Parathyroid adenoma (tissue), 2 donors: ENCODE measurements around the gene RASA2.

Source experiments
- H2AFZ ChIP-seq: fragments of 300-600 bp; sonication (generic); one replicate; pipeline ENCODE4 v1.7.0; 2017; ENCODE audit warnings: antibody characterized with exemption, mild to moderate bottlenecking
- H3K27ac ChIP-seq: fragments of 300-600 bp; sonication (generic); one replicate; pipeline ENCODE4 v1.7.0; 2017
- H3K27me3 ChIP-seq: fragments of 300-600 bp; sonication (generic); one replicate; pipeline ENCODE4 v1.7.0; 2017; ENCODE audit warnings: low read length; ENCODE audit not compliant: control insufficient read depth, insufficient read depth
- H3K36me3 ChIP-seq: fragments of 300-600 bp; sonication (generic); one replicate; pipeline ENCODE4 v1.7.0; 2017; ENCODE audit warnings: low read length; ENCODE audit not compliant: control insufficient read depth, insufficient read depth
- H3K4me1 ChIP-seq: fragments of 300-600 bp; sonication (generic); one replicate; pipeline ENCODE4 v1.7.0; 2017; ENCODE audit warnings: control low read depth
- H3K4me2 ChIP-seq: fragments of 300-600 bp; sonication (generic); one replicate; pipeline ENCODE4 v1.7.0; 2017; ENCODE audit warnings: low read length
- H3K4me3 ChIP-seq: fragments of 300-600 bp; sonication (generic); one replicate; pipeline ENCODE4 v1.7.0; 2017; ENCODE audit warnings: low read depth, low read length
- H3K79me2 ChIP-seq: fragments of 300-600 bp; sonication (generic); one replicate; pipeline ENCODE4 v1.7.0; 2017; ENCODE audit warnings: control low read depth
- H3K9ac ChIP-seq: fragments of 300-600 bp; sonication (generic); one replicate; pipeline ENCODE4 v1.7.0; 2017; ENCODE audit warnings: mild to moderate bottlenecking
- H3K9me3 ChIP-seq: fragments of 300-600 bp; sonication (generic); one replicate; pipeline ENCODE4 v1.7.0; 2017; ENCODE audit warnings: low read length; ENCODE audit not compliant: control insufficient read depth
- CTCF ChIP-seq: fragments of 300-600 bp; sonication (generic); IDR thresholded peaks from one replicate; pipeline ENCODE4 v1.7.0; 2017; ENCODE audit warnings: antibody characterized with exemption, mild to moderate bottlenecking
- donor health status: primary hyperparathyroidism.

The RASA2 gene

GRCh38 chr3:141447383-141447782 is 39.4 kb upstream of the RASA2 start:
- Histone ChIP-seq H3K9ac (no peak overlapping the region), H3K4me3 (no peak overlapping the region), H3K79me2 (peaks cover 19% of the 10 kb centered on the region), H3K9me3 (no peaks in the 10 kb centered on the region), H3K36me3 (no peaks in the 10 kb centered on the region), H3K27ac (no peak overlapping the region), H3K4me2 (no peak overlapping the region), H2AFZ (no peak overlapping the region), H3K4me1 (no peaks in the 10 kb centered on the region), H3K27me3 (no peaks in the 10 kb centered on the region)
- no peak for TF ChIP-seq CTCF

DNA sequence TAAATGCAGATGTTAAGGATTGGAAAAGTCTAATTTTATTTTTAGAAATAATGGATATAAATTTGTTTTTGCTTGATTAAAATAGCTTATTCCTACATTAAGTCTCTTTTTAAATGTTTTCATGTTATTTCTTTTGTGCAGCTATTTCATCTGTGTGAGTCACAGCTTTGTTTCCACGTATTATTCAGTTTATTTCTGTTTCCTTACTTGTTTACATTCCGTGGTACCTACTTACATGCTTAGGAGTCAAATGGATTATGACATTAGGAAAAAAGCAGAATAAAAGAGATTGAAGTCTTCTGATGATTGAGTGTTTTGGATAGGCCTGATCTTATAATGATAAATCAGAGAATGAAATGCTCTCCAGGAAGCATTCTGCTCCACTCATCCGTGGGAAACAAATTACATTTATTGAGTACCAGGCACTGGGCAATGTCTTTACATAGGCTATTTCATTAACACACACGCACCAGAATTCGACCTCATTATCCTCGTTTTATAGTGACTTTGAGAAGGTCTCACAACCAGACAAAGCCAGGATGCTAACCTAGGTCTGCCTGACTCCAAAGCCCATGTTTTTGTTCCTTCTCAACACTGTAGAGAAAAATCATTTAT is 38.1 kb upstream of the RASA2 start:
- Histone ChIP-seq H3K36me3 (no peaks in the 10 kb centered on the region), H3K9me3 (no peaks in the 10 kb centered on the region), H3K27ac (no peak overlapping the region), H2AFZ (no peak overlapping the region), H3K4me3 (no peak overlapping the region), H3K9ac (no peak overlapping the region), H3K4me1 (no peaks in the 10 kb centered on the region), H3K79me2 (peaks cover 16% of the 10 kb centered on the region), H3K4me2 (no peak overlapping the region), H3K27me3 (no peaks in the 10 kb centered on the region)
- no peak for TF ChIP-seq CTCF

DNA sequence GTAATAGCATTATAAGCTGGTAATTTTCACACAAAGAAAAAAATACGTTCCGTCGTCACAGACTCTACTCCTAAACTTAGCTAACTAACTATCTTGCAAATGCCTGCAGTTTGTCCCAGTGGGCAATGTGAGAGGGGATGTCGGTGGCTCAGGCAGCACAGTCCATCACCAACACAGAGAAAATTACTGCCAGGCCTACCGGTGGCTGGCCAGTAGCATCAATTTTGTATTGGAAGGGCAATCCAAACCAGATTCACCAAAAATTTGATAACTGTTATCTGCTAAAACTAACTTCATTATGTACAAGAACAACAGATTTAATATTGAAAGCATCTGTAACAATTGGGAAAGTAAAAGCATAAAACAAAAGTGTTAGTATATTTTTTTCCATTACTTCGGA is 37.4 kb upstream of the RASA2 start:
- TF ChIP-seq CTCF: no peak
- Histone ChIP-seq H3K36me3 (no peaks in the 10 kb centered on the region), H3K9me3 (no peaks in the 10 kb centered on the region), H3K4me1 (no peaks in the 10 kb centered on the region), H3K79me2 (peaks cover 15% of the 10 kb centered on the region), H3K4me3 (no peak overlapping the region), H3K9ac (no peak overlapping the region), H3K27ac (no peak overlapping the region), H3K27me3 (no peaks in the 10 kb centered on the region), H3K4me2 (no peak overlapping the region), H2AFZ (no peak overlapping the region)

DNA sequence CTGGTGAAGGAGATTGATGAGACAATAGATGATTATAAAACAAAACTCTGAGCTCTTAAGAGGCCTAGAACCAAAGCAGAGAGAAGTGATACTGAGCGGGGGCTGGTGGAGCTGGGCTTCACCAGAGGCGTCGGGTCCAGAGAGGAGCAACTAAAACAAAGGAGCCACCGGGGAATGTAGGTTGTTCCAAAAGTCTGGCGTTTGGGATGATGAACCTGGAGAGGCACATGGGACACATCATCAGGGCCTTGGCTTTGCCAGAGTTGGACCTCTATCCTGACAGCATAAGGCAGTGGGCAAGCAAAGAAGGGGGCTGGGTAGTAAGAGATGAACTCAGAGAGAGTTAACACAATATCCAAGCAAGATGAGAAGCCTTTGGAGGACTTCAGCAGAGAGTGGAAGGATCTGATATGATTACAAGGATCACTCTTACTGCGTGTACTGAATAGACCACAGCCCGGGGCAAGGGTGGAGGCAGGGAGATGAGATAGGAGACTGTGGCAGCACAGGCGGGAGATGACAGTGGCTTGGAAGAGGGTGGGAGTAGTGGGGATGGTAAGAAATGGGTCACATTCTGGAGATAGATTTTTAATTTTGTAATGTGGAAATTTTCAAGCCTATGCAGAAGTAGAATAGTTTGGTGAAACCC is 36.0 kb upstream of the RASA2 start:
- Histone ChIP-seq H2AFZ (no peak overlapping the region), H3K36me3 (no peaks in the 10 kb centered on the region), H3K4me3 (no peak overlapping the region), H3K27ac (no peak overlapping the region), H3K79me2 (peaks cover 5% of the 10 kb centered on the region), H3K27me3 (no peaks in the 10 kb centered on the region), H3K9ac (no peak overlapping the region), H3K4me1 (no peaks in the 10 kb centered on the region), H3K4me2 (no peak overlapping the region), H3K9me3 (no peaks in the 10 kb centered on the region)
- no peak for TF ChIP-seq CTCF

GRCh38 chr3:141452045-141452444 is 34.8 kb upstream of the RASA2 start:
- Histone ChIP-seq H3K4me1 (no peaks in the 10 kb centered on the region), H2AFZ (no peak overlapping the region), H3K4me3 (no peak overlapping the region), H3K27me3 (no peaks in the 10 kb centered on the region), H3K27ac (no peak overlapping the region), H3K36me3 (no peaks in the 10 kb centered on the region), H3K9ac (no peak overlapping the region), H3K9me3 (no peaks in the 10 kb centered on the region), H3K79me2 (peaks cover 5% of the 10 kb centered on the region), H3K4me2 (no peak overlapping the region)
- TF ChIP-seq CTCF: peak; percentile 65
